KG1 (cell line): ENCODE measurements around the gene KCNA4.
"Not testable (repeated sequence)": the region's sequence is repeated elsewhere in the genome, so short reads cannot be mapped to it uniquely, and the experiment has no call there.

Experiments
- DNase-seq: peaks from one replicate; lab custom pipeline; 2025; lab: John Stamatoyannopoulos, UW

Gene KCNA4

GRCh38 chr11:30016588-30017363 is at the start of gene KCNA4:
Gene KCNA4, minus strand, starts transcription at chr11:30017030. Its CDS starts 4,352 bp downstream, at chr11:30012678.
- DNase-seq = no peak

DNA sequence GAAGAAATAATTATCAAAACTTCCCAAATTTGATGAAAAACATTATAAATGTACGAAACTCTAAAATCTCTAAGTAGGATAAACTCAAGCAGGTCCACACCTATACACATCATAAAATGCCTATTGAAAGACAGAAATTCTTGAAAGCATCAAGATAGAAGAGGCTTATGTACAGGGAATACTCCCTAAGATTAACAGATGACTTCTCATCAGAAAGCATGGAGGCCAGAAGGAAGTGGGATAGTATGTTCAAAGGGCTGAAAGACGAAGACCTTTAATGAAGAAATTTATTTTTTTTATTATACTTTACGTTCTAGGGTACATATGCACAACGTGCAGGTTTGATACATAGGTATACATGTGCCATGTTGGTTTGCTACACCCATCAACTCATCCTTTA is 45.3 kb upstream of the KCNA4 start:
- no peak for DNase-seq

GRCh38 chr11:30059172-30059815 is 42.5 kb upstream of the KCNA4 start:
- no peak for DNase-seq

DNA sequence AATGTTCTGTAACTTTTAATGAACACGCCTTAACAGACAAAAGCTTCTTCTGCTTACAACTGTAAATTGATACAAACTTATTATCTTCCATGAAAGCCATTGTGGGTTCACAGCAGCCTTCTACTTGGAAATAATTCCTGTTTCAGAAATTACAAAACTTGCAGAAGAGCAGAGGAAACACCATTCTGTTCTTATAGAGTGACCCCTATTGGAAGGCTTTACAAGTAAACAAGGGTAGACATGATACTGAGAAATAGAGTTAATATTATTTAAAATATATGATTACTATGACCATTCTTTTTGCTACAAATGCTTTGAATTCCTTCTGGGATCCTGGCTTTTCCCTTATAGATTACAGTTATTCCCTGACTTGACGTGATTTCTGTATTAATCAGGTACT is 32.4 kb upstream of the KCNA4 start:
- DNase-seq = no peak

DNA sequence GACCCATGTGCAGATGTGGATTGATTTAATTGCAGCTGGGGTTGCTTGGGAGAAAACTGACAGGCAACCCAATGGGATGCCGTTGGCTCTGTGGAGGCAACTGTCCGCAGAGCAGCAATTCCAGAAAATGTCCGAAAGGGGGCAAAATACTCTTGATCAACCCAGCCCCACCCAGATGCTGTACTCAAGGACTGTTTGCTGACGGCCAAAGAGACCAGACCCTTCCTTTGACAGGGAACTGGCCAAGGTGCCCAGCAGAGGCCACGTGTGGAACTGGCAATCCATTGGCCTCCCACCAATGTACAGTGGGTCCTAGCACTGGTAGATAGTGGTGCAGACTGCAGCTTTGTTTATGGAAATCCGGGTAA is 29.7 kb upstream of the KCNA4 start:
- DNase-seq = no peak

DNA sequence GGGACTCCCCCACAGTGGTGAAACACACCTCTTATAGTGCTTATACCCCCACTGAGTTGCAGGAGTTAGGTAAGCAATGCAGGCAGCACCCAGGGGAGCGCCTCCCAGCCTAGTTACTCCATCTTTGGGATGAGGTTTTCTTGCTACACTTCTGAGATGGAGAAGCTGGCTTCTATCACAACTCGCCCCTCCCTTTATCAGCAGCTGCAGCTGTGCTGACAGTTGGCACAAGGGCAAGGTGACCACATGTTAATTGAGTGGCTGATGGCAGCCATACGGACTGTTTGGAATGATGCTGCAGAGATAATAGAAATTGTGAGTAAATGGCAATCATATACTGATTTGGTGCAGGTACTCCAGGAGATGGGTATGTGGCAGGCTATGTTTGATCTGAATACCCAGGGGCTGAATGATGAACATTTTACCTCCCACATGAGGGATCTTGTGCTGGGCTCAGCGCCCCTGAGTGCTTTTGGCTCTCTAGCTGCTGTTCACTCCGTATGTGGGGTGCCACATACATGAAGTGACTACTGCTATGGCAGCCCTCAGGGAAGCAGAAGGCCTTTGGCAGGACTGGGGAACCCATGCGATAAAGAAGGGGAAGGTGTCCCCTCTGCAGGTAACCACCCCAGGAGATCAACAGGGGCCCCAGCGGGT is 29.2 kb upstream of the KCNA4 start:
- no peak for DNase-seq

DNA sequence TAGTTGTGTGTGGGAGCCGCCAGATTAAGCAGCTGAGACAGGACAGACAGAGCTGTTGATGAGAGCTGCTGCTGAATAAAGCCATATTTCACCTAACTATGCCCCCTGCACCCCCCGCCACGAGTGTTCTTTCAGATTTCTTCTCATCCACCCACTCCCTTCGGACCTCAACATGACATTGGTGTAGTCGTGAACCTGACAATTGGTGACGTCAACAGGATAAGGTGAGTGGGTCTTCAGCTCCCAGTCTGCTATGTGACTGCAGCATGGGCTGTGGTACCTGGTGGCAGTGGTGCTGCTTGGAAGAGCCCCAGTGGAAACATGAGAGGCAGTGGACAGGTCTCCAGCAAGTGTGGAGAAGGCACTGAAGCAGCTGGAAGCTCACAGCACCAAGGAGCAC is 28.3 kb upstream of the KCNA4 start:
- no peak for DNase-seq

- DNase-seq = no peak
Measured at GRCh38 chr11:30041171-30041570, 24.3 kb upstream of the KCNA4 start.

DNA sequence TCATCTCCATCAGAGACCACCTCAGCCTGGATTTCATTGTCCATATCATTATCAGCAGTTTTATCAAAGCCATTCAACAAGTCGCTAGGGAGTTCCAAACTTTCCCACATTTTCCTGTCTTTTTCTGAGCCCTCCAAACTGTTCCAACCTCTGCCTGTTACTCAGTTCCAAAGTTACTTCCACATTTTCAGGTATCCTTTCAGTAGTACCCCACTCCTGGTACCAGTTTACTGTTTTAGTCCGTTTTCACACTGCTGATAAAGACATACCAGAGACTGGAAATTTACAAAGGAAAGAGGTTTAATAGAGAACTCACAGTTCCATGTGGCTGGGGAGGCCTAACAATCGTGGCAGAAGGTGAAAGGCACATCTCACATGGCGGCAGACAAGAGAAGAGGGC is 17.9 kb upstream of the KCNA4 start:
- DNase-seq = not testable (repeated sequence)

GRCh38 chr11:30034166-30034565 is 17.3 kb upstream of the KCNA4 start:
- DNase-seq = not testable (repeated sequence)

- no peak for DNase-seq
Measured at GRCh38 chr11:30025396-30026139, 8.7 kb upstream of the KCNA4 start.

DNA sequence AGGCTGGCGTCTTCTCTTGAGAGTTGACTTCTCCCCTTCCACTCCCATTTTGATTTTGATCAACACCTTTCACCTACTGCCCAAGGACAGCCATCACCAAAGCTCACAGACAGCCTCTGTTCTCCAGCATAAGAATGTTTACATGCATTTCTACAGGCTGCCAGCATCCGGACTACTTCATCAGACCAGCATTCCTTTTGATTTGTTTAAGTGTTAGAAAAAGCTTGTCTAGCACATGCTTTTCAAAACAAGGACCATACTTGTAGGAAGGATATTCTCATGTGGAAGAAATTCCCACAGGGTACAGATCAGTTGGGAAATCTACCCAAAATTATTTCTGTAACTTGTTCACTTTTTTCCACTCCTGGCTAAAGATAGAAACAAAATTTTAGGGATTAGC is 6.2 kb upstream of the KCNA4 start:
- DNase-seq = no peak

- DNase-seq = no peak
Measured at GRCh38 chr11:30019481-30019880, 2.7 kb upstream of the KCNA4 start.

DNA sequence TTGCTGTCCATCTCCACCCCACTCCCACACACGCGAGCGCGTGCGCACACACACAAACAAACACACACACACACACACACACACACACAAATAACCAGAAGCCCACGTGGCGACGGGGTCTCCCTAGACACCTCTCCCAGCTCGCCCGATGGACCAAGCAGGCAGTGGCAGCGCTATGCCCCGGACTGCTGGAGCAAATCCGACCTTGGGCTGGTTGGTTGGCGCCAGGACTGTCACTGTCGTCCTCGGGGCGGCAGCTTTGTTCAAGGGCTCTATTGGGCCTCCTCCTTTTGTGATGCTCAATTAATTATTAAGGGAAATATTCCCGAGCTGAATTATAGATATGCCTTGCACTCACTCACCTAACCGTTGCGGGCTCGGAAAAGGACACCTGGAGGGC is 1.7 kb upstream of the KCNA4 start:
- no peak for DNase-seq

- no peak for DNase-seq
Measured at GRCh38 chr11:30017445-30017895, 640 bp upstream of the KCNA4 start.

GRCh38 chr11:30015725-30016412 is 961 bp downstream of the KCNA4 start:
- DNase-seq = no peak

DNA sequence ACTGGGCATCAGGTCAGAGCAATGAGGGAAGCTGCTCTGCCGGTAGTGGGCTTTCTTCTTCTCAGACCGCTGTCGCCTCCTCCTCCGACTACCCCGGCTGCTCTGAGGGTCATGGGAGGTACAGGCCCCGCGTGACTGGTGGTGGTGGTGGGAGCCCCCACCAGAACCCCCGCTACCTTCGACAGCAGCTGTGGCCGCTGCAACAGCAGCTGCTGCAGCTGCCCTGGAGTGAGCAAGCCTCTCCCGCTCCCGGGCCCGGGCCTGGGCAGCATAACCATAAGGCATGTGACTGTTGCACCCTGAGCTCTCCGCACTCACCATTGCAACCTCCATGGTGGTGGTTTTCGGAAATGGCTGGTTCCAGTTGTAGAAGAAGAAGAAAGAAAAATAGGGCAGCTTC is 4.5 kb downstream of the KCNA4 start:
- DNase-seq = no peak

DNA sequence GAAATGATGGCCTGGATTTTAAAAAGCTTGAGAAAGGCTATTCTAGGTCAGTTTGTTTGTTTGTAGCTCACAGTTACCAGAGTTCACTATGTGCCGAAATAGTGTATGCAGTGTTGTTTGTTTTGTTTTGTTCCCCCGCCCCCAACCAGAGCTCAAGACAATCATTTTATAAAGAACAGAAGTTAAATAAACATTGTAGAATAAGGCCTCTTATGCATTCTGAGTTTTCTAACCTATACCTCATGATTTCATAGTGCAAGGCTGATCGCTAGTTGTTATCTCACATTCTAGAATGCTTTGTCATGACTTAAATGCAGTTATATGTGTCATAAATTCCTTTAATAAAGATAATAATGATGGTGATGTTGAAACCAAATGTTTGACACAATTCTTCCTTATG is 7.8 kb downstream of the KCNA4 start:
- DNase-seq = no peak

- no peak for DNase-seq
Measured at GRCh38 chr11:30006876-30007275, 10.0 kb downstream of the KCNA4 start.

- DNase-seq = no peak
Measured at GRCh38 chr11:30002157-30002785, 14.6 kb downstream of the KCNA4 start.

DNA sequence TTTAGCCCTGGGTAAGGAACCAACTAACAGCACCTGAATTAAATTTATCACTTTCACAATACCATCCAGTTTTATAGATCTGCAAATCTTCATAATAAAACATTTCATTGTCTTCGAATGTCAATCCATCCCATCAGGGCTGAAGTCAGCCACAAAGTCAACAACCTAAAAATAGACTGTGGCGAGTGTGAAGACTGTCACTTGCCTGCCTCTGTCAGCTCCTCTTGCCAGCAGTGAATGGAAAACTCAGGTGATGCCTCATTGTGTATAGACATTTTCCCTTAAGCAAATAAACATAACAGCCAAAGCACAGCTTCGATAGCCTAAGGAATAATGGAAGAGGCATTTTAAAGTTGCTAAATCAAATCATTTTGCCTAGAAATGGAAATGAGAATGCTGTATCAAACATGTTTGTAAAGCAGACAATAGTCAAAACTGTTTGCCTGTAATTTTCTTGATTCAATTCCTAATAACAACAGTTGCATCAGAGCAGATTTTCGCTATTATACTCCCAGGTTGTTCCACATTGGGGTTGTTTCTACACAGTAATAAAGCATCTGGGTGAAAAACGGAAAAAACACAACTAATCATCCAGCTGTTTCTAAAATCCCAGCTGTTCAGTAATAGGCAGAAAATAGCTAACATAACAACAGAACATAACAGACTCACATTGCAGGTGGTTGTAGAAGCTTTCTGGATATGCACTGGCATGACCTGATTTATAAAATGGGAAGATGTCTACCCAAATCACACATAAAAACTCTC is 15.7 kb downstream of the KCNA4 start:
- DNase-seq = no peak
